Measurements from ENCODE around the gene IRF6. TPM values are rescaled to one million over a fixed set of nuclear protein-coding genes. Genes with fewer than 3 reads are reported as not detected.

IRF6 gene
- polyA plus RNA-seq, 2 donors: 36.7 to 50.3 TPM

Other genes with a start within 250 kb of the IRF6 start
- gene CAMK1G, start 222.4 kb downstream of the IRF6 start, polyA plus RNA-seq: under 1 TPM in 1 of 2 donors, not detected in 1; 0.01 TPM
- 10 to 100 TPM; 15.2 to 31.1 TPM for gene LAMB3, start 153.7 kb downstream of the IRF6 start, polyA plus RNA-seq
- 10 to 100 TPM in 1 of 2 donors, 1 to 10 TPM in 1; 5.1 to 10.5 TPM for gene G0S2, start 130.7 kb downstream of the IRF6 start, polyA plus RNA-seq
- under 1 TPM; 0.24 to 0.41 TPM for gene HSD11B1, start 101.3 kb downstream of the IRF6 start, polyA plus RNA-seq
- gene TRAF3IP3, start 50.1 kb downstream of the IRF6 start, polyA plus RNA-seq: 1 to 10 TPM; 2.5 to 2.9 TPM
- 1 to 10 TPM; 2.1 to 2.8 TPM for gene C1orf74, start 21.6 kb downstream of the IRF6 start, polyA plus RNA-seq
- gene UTP25, start 21.8 kb upstream of the IRF6 start, polyA plus RNA-seq: 1 to 10 TPM; 1.3 to 2.4 TPM
- under 1 TPM; under 0.01 TPM for gene SYT14, start 132.1 kb upstream of the IRF6 start, polyA plus RNA-seq

All from esophagus (tissue), 2 donors.